Memory B cell (primary cell): ENCODE results near the gene SDCCAG8.

Source experiments
- ATAC-seq: fragments of 150-1000 bp; cut with Tn5 transposase; 2 replicates; pipeline ENCODE4 v1.10.0; 2021; ENCODE audit warnings: low read depth, mild to moderate bottlenecking, moderate library complexity
- DNase-seq, 2 donors: peaks; one replicate each; pipeline ENCODE4 v3.0.0; 2022; ENCODE audit warnings: low spot score in 2 of 2
- H3K27ac Mint-ChIP-seq: one replicate; pipeline ENCODE4 v1.8.0; 2022; ENCODE audit warnings: mild to moderate bottlenecking, moderate library complexity, mixed read lengths
- H3K27me3 Mint-ChIP-seq: one replicate; pipeline ENCODE4 v1.8.0; 2022; ENCODE audit warnings: mixed read lengths
- H3K36me3 Mint-ChIP-seq: one replicate; pipeline ENCODE4 v1.8.0; 2022; ENCODE audit warnings: mild to moderate bottlenecking, mixed read lengths
- H3K4me1 Mint-ChIP-seq: one replicate; pipeline ENCODE4 v1.8.0; 2022; ENCODE audit warnings: mixed read lengths
- H3K4me3 Mint-ChIP-seq: one replicate; pipeline ENCODE4 v1.8.0; 2022; ENCODE audit warnings: mild to moderate bottlenecking, moderate library complexity, mixed read lengths
- H3K9me3 Mint-ChIP-seq: one replicate; pipeline ENCODE4 v1.8.0; 2022; ENCODE audit warnings: mixed read lengths

SDCCAG8 gene

DNA sequence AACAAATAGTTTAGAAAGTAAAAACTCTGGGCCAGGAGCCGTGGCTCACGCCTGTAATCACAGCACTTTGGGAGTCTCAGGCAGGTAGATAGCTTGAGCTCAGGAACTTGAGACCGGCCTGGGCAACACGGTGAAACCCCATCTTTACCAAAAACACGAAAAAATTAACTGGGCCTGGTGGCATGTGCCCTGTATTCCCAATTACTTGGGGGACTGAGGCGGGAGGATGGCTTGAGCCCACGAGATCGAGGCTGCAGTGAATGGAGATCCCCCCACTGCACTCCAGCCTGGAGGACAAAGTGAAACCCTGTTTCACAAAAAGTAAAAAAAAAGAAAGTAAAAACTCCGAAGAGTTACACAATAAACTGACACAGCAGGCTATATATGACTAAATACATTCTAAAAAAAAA lies 11.4 kb upstream of the SDCCAG8 start:
- no peaks in the 10 kb centered on the region for H3K9me3 Mint-ChIP-seq
- H3K36me3 Mint-ChIP-seq: peaks cover 6% of the 10 kb centered on the region
- H3K27ac Mint-ChIP-seq: peak overlapping the region; percentile 83

GRCh38 chr1:243246916-243247315 lies 8.9 kb upstream of the SDCCAG8 start:
- Mint-ChIP-seq H3K27ac (peak overlapping the region; percentile 46), H3K9me3 (no peaks in the 10 kb centered on the region), H3K4me1 (peaks cover 37% of the 10 kb centered on the region), H3K4me3 (no peak overlapping the region), H3K27me3 (no peaks in the 10 kb centered on the region), H3K36me3 (peaks cover 2% of the 10 kb centered on the region)
- peak in 1 of 2 donors; percentile 28 for DNase-seq
- ATAC-seq: peak; percentile 88

More for the DNA sequence above, 11.4 kb upstream of the SDCCAG8 start:
- no peaks in the 10 kb centered on the region for H3K27me3 Mint-ChIP-seq
- DNase-seq: no peak
- H3K4me3 Mint-ChIP-seq: peak overlapping the region; percentile 77
- peaks cover 30% of the 10 kb centered on the region for H3K4me1 Mint-ChIP-seq
- ATAC-seq: peak; percentile 38

- Mint-ChIP-seq H3K36me3 (peaks cover 2% of the 10 kb centered on the region), H3K27me3 (no peaks in the 10 kb centered on the region), H3K4me1 (peaks cover 38% of the 10 kb centered on the region)
Measured at GRCh38 chr1:243247901-243248300, 7.9 kb upstream of the SDCCAG8 start.

GRCh38 chr1:243249214-243249613 lies 6.6 kb upstream of the SDCCAG8 start:
- H3K36me3 Mint-ChIP-seq: peaks cover 2% of the 10 kb centered on the region
- no peak overlapping the region for H3K4me3 Mint-ChIP-seq
- H3K9me3 Mint-ChIP-seq: no peaks in the 10 kb centered on the region
- peak overlapping the region; percentile 78 for H3K27ac Mint-ChIP-seq
- H3K27me3 Mint-ChIP-seq: no peaks in the 10 kb centered on the region
- no peak for ATAC-seq
- no peak for DNase-seq
- peaks cover 43% of the 10 kb centered on the region for H3K4me1 Mint-ChIP-seq

More at GRCh38 chr1:243247901-243248300, 7.9 kb upstream of the SDCCAG8 start:
- ATAC-seq (no peak), DNase-seq (no peak)
- no peak overlapping the region for H3K4me3 Mint-ChIP-seq
- no peaks in the 10 kb centered on the region for H3K9me3 Mint-ChIP-seq
- H3K27ac Mint-ChIP-seq: peak overlapping the region; percentile 78

- peaks cover 39% of the 10 kb centered on the region for H3K4me1 Mint-ChIP-seq
- peaks cover 2% of the 10 kb centered on the region for H3K36me3 Mint-ChIP-seq
- ATAC-seq (no peak), DNase-seq (no peak)
- H3K4me3 Mint-ChIP-seq: no peak overlapping the region
- H3K27me3 Mint-ChIP-seq: no peaks in the 10 kb centered on the region
- no peaks in the 10 kb centered on the region for H3K9me3 Mint-ChIP-seq
- peak overlapping the region; percentile 41 for H3K27ac Mint-ChIP-seq
Measured at GRCh38 chr1:243250102-243250501, 5.7 kb upstream of the SDCCAG8 start.

- Mint-ChIP-seq H3K27me3 (no peaks in the 10 kb centered on the region), H3K4me3 (no peak overlapping the region), H3K36me3 (peaks cover 2% of the 10 kb centered on the region), H3K4me1 (peaks cover 37% of the 10 kb centered on the region), H3K27ac (peak overlapping the region; percentile 10), H3K9me3 (no peaks in the 10 kb centered on the region)
- ATAC-seq: no peak
- no peak for DNase-seq
Measured at GRCh38 chr1:243251539-243251938, 4.3 kb upstream of the SDCCAG8 start.

DNA sequence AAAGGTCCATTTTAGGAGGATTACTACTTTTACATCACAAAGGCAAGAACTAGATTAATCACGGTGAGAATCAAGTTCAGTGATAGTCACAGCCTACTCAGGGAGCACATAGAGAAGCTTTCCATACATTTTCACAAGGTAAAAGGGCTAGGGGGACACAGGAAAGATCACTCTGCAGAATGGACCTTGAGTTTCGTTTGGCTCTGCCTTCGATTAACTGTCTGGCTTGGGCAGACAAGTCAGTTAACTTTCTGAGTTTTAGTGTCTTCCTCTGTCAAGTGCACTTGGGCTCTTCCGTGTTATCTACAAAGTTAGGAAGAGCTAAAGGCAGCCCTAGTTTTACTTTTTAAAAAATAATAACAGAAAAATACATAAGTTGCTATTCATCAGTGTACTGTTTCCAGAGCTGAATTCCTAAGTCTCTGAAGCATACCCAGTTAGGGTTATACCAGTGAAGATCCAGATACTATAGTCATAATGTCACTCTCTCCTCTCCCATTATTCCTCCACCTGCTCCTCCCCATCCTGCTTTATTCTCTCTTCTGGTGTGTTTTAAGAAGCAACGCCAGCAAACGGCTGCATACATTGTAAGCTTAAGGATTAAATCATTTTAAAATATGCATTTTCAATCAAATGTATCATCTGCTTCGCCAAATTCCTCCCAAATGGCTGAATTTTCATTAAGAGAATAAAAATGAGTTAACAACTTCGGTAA lies 2.5 kb upstream of the SDCCAG8 start:
- peak overlapping the region; percentile 99 for H3K27ac Mint-ChIP-seq
- peak overlapping the region; percentile 96 for H3K4me3 Mint-ChIP-seq
- H3K4me1 Mint-ChIP-seq: peaks cover 26% of the 10 kb centered on the region
- ATAC-seq (no peak), DNase-seq (no peak)
- H3K9me3 Mint-ChIP-seq: no peaks in the 10 kb centered on the region
- peaks cover 2% of the 10 kb centered on the region for H3K36me3 Mint-ChIP-seq
- no peaks in the 10 kb centered on the region for H3K27me3 Mint-ChIP-seq

- Mint-ChIP-seq H3K27me3 (no peaks in the 10 kb centered on the region), H3K9me3 (no peaks in the 10 kb centered on the region), H3K4me3 (peak overlapping the region; percentile 96), H3K27ac (peak overlapping the region; percentile 99), H3K4me1 (peaks cover 21% of the 10 kb centered on the region), H3K36me3 (no peaks in the 10 kb centered on the region)
- ATAC-seq: no peak
- no peak for DNase-seq
Measured at GRCh38 chr1:243253926-243254232, 2.0 kb upstream of the SDCCAG8 start.

DNA sequence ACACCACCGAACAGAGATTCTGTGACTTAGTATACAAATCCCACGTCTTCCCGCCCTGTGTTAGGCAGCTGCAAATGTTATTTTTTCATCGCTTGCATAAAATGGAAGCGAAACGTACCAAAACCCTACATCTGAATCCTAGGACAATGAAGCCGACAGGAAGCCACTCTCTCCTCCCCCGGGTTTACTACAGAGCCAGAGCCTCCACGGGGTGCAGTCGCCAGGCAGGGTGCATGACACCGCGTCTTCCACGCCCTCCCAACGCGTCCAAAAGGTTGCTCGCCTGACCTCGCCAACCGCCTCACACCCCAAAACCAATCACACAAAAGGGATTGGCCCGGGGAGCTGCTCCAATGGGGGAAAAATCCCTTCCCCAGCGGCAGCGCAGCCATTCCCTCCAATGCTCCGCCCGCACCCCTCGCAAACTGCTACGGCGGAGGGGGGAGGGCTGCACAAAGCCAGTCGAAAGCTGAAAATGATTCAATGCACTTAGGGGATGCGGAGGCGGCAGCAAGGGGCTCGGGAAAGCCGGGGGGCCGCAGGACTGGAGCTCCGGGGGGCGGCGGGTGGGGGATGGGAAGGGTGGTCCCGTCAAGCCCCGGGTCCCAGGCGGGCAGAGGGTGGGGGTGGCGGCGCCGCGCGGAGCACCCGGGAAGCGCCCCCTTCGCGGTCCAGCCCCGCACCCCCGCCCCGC lies 1.5 kb upstream of the SDCCAG8 start:
- ATAC-seq (no peak), DNase-seq (peak in 1 of 2 donors; percentile 18)
- peak overlapping the region; percentile 99 for H3K27ac Mint-ChIP-seq
- H3K27me3 Mint-ChIP-seq: no peaks in the 10 kb centered on the region
- H3K9me3 Mint-ChIP-seq: no peaks in the 10 kb centered on the region
- peak overlapping the region; percentile 96 for H3K4me3 Mint-ChIP-seq
- no peaks in the 10 kb centered on the region for H3K36me3 Mint-ChIP-seq
- H3K4me1 Mint-ChIP-seq: peaks cover 20% of the 10 kb centered on the region

- Mint-ChIP-seq H3K36me3 (no peaks in the 10 kb centered on the region), H3K27me3 (no peaks in the 10 kb centered on the region), H3K27ac (peak within 1 kb of the TSS; percentile 99), H3K4me3 (peak within 1 kb of the TSS; percentile 98), H3K4me1 (peaks cover 19% of the 10 kb centered on the region), H3K9me3 (no peaks in the 10 kb centered on the region)
- DNase-seq (peak; percentile 84), ATAC-seq (peak; percentile 66)
Measured at GRCh38 chr1:243254927-243255790, 682 bp upstream of the SDCCAG8 start, which contains the start of gene CEP170. Gene CEP170 (minus strand): TSS chr1:243255281. CDS start chr1:243225280, 30,001 bp downstream.

GRCh38 chr1:243256590-243256989 lies 749 bp downstream of the SDCCAG8 start:
- no peaks in the 10 kb centered on the region for H3K9me3 Mint-ChIP-seq
- H3K27ac Mint-ChIP-seq: peak overlapping the region; percentile 99
- H3K36me3 Mint-ChIP-seq: peaks cover 3% of the 10 kb centered on the region
- DNase-seq (no peak), ATAC-seq (no peak)
- H3K4me1 Mint-ChIP-seq: peaks cover 19% of the 10 kb centered on the region
- H3K4me3 Mint-ChIP-seq: peak overlapping the region; percentile 98
- no peaks in the 10 kb centered on the region for H3K27me3 Mint-ChIP-seq

GRCh38 chr1:243257189-243257588 lies 1.3 kb downstream of the SDCCAG8 start:
- DNase-seq (no peak), ATAC-seq (no peak)
- H3K27me3 Mint-ChIP-seq: no peaks in the 10 kb centered on the region
- no peaks in the 10 kb centered on the region for H3K9me3 Mint-ChIP-seq
- no peak overlapping the region for H3K27ac Mint-ChIP-seq
- H3K36me3 Mint-ChIP-seq: peaks cover 3% of the 10 kb centered on the region
- H3K4me3 Mint-ChIP-seq: no peak overlapping the region
- peaks cover 14% of the 10 kb centered on the region for H3K4me1 Mint-ChIP-seq

- Mint-ChIP-seq H3K27me3 (no peaks in the 10 kb centered on the region), H3K36me3 (peaks cover 3% of the 10 kb centered on the region), H3K27ac (no peak overlapping the region), H3K4me3 (no peak overlapping the region), H3K9me3 (no peaks in the 10 kb centered on the region), H3K4me1 (peaks cover 7% of the 10 kb centered on the region)
- ATAC-seq (no peak), DNase-seq (no peak)
Measured at GRCh38 chr1:243258731-243259130, 2.9 kb downstream of the SDCCAG8 start.
